Activated CD4-positive, alpha-beta T cell treated with anti-CD3 and anti-CD28 coated beads, Interleukin-2, amount 10 ng/mL, durations not matched to agents 7 days and 5 days (primary cell): Measurements from ENCODE around the gene ARID3A. TPM values are rescaled to one million over a fixed set of nuclear protein-coding genes. Genes with fewer than 3 reads are reported as not detected.

Experiments used
- CTCF ChIA-PET: fragments of 350-600 bp; sonication (Branson Sonifier 250); formaldehyde crosslinking; loops from one replicate; lab custom pipeline; 2021; ENCODE audit warnings: antibody characterized with exemption; lab: Charles Lee
- POLR2A ChIA-PET: fragments of 350-600 bp; sonication (Branson Sonifier 250); formaldehyde crosslinking; loops from one replicate; lab custom pipeline; 2021; ENCODE audit warnings: antibody characterized with exemption; lab: Charles Lee
- DNase-seq: peaks from one replicate; pipeline ENCODE4 v3.0.0-alpha.2; 2020
- H3K27ac Mint-ChIP-seq: one replicate; pipeline ENCODE4 v1.8.0; 2021; ENCODE audit warnings: mild to moderate bottlenecking, moderate library complexity, mixed read lengths
- H3K27me3 Mint-ChIP-seq: one replicate; pipeline ENCODE4 v1.8.0; 2021; ENCODE audit warnings: mixed read lengths
- H3K36me3 Mint-ChIP-seq: one replicate; pipeline ENCODE4 v1.8.0; 2021; ENCODE audit warnings: low read depth, mixed read lengths
- H3K4me1 Mint-ChIP-seq: one replicate; pipeline ENCODE4 v1.8.0; 2021; ENCODE audit warnings: mixed read lengths
- H3K4me3 Mint-ChIP-seq: one replicate; pipeline ENCODE4 v1.8.0; 2021; ENCODE audit warnings: mild to moderate bottlenecking, moderate library complexity, mixed read lengths
- H3K9me3 Mint-ChIP-seq: one replicate; pipeline ENCODE4 v1.8.0; 2021; ENCODE audit warnings: mixed read lengths
- total RNA-seq, 2 experiments: library from RNA; stranded (reverse); gene quantifications; one replicate each; pipeline ENCODE4 v1.2.3, GENCODE V29; 2021

The ARID3A gene
- total RNA-seq, 2 experiments from 2014 or later = 25.8 to 28.4 TPM

- ChIA-PET CTCF (interaction anchor here (1.2 kb wide), 1 partner anchor 136 kb away, joined by 3 read pairs; no protein-coding TSS in a partner anchor), POLR2A (no interaction called here)
- Mint-ChIP-seq H3K27me3 (peaks cover 38% of the 10 kb centered on the region), H3K4me3 (no peak overlapping the region), H3K4me1 (peaks cover 13% of the 10 kb centered on the region), H3K27ac (no peak overlapping the region), H3K36me3 (no peaks in the 10 kb centered on the region), H3K9me3 (no peaks in the 10 kb centered on the region)
- DNase-seq = no peak
Measured at GRCh38 chr19:998064-998463, 72.2 kb downstream of the ARID3A start.

- no peak for DNase-seq
- Mint-ChIP-seq H3K27ac (no peak overlapping the region), H3K4me1 (peaks cover 13% of the 10 kb centered on the region), H3K9me3 (no peaks in the 10 kb centered on the region), H3K27me3 (peaks cover 38% of the 10 kb centered on the region), H3K4me3 (no peak overlapping the region), H3K36me3 (no peaks in the 10 kb centered on the region)
- POLR2A ChIA-PET = interaction anchor here (0.6 kb wide), 1 partner anchor 136 kb away, joined by 3 read pairs; no protein-coding TSS in a partner anchor
- CTCF ChIA-PET = interaction anchor here (0.9 kb wide), 1 partner anchor 136 kb away, joined by 3 read pairs; no protein-coding TSS in a partner anchor
Measured at GRCh38 chr19:999379-999719, 73.5 kb downstream of the ARID3A start.

GRCh38 chr19:1000095-1000494 lies 74.3 kb downstream of the ARID3A start, which contains the start of gene GRIN3B:
GRIN3B (plus strand) TSS chr19:1000419; CDS start chr19:1000438, 19 bp downstream.
- DNase-seq = peak; percentile 68
- Mint-ChIP-seq H3K27ac (no peak within 1 kb of the TSS), H3K27me3 (peaks cover 38% of the 10 kb centered on the region), H3K36me3 (no peaks in the 10 kb centered on the region), H3K9me3 (no peaks in the 10 kb centered on the region), H3K4me3 (no peak within 1 kb of the TSS), H3K4me1 (peaks cover 13% of the 10 kb centered on the region)
- ChIA-PET POLR2A (no interaction called here), CTCF (no interaction called here)

DNA sequence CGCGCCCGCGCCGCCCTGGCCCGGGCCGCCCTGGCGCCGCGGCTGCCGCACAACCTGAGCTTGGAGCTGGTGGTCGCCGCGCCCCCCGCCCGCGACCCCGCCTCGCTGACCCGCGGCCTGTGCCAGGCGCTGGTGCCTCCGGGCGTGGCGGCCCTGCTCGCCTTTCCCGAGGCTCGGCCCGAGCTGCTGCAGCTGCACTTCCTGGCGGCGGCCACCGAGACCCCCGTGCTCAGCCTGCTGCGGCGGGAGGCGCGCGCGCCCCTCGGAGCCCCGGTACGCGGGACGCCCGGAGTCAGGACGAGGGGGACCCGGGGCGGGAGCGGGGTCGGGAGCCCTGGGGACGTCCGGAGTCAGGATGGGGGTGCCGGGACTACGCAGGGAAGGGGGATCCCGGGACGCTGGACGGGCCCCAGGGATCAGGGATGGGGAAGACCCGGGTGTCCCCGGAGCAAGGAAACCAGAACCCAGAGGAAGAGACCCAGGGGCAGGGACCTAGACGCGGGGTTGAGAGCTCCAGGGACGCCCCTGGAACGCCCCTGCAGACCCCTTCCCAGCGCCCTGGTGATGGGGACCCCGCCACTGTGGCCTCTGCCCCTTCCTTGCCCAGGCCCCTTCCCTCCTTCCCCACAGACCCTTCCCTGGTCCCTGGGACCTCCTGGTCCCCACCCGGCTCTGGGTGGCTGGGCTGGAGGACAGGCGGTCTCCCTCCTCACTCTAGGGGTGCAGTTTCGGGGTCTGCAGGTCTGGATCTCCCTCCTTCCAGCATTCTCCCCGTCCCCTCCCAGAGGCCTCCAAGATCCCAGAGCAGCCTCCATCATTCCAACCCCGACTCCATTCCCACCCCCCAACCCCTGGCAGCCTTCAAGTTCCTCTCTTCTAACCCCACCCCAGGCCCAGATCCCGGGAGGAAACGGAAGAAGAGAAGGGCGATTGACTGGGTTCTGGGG lies 75.0 kb downstream of the ARID3A start:
- no peaks in the 10 kb centered on the region for H3K36me3 Mint-ChIP-seq
- ChIA-PET CTCF (interaction anchor here (0.7 to 1.0 kb wide), 2 partner anchors 15 to 18 kb away, joined by 3 read pairs; no protein-coding TSS in a partner anchor), POLR2A (no interaction called here)
- no peak overlapping the region for H3K27ac Mint-ChIP-seq
- peaks cover 38% of the 10 kb centered on the region for H3K27me3 Mint-ChIP-seq
- H3K4me3 Mint-ChIP-seq = no peak overlapping the region
- H3K4me1 Mint-ChIP-seq = peaks cover 13% of the 10 kb centered on the region
- no peaks in the 10 kb centered on the region for H3K9me3 Mint-ChIP-seq
- DNase-seq = no peak

- POLR2A ChIA-PET = no interaction called here
- CTCF ChIA-PET = interaction anchor here (0.7 to 1.0 kb wide), 2 partner anchors 16 to 19 kb away, joined by 3 read pairs; no protein-coding TSS in a partner anchor
- Mint-ChIP-seq H3K27ac (no peak overlapping the region), H3K4me1 (peaks cover 9% of the 10 kb centered on the region), H3K36me3 (no peaks in the 10 kb centered on the region), H3K4me3 (no peak overlapping the region), H3K27me3 (peaks cover 34% of the 10 kb centered on the region), H3K9me3 (no peaks in the 10 kb centered on the region)
- peak; percentile 66 for DNase-seq
Measured at GRCh38 chr19:1001538-1002166, 75.8 kb downstream of the ARID3A start.

DNA sequence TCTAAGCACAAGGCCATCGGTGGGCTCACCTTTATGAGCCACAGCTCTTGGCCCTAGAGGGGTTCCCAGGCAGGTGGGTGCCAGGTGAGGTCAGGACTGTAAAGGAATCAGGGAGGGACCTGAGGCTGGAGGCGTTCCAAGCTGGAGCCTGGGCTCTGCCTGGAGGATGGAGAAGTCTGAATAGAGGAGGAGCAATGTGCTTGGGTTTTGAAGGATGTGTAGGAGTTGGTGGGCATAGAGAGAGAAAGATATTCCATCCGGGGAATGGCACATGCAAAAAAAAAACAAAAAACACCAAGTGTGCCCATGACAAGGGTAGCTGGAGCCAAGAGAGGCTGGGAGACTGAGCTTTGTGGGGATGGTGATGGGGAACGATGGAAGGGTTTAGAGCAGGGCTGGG lies 76.8 kb downstream of the ARID3A start:
- ChIA-PET POLR2A (no interaction called here), CTCF (interaction anchor here (0.6 kb wide), 1 partner anchor 328 kb away, joined by 6 read pairs; no protein-coding TSS in a partner anchor)
- no peak for DNase-seq
- H3K4me3 Mint-ChIP-seq = no peak overlapping the region
- no peaks in the 10 kb centered on the region for H3K36me3 Mint-ChIP-seq
- no peaks in the 10 kb centered on the region for H3K9me3 Mint-ChIP-seq
- H3K27ac Mint-ChIP-seq = peak overlapping the region; percentile 3
- peaks cover 8% of the 10 kb centered on the region for H3K4me1 Mint-ChIP-seq
- peaks cover 29% of the 10 kb centered on the region for H3K27me3 Mint-ChIP-seq

GRCh38 chr19:1003283-1003682 lies 77.4 kb downstream of the ARID3A start:
- POLR2A ChIA-PET = no interaction called here
- CTCF ChIA-PET = no interaction called here
- H3K36me3 Mint-ChIP-seq = peaks cover under 1% of the 10 kb centered on the region
- no peak overlapping the region for H3K4me3 Mint-ChIP-seq
- peaks cover 8% of the 10 kb centered on the region for H3K4me1 Mint-ChIP-seq
- H3K27me3 Mint-ChIP-seq = peaks cover 23% of the 10 kb centered on the region
- no peaks in the 10 kb centered on the region for H3K9me3 Mint-ChIP-seq
- no peak for DNase-seq
- no peak overlapping the region for H3K27ac Mint-ChIP-seq

- peaks cover 5% of the 10 kb centered on the region for H3K4me1 Mint-ChIP-seq
- no peak for DNase-seq
- CTCF ChIA-PET = interaction anchor here (0.6 kb wide), 1 partner anchor 25 kb away, joined by 3 read pairs; no protein-coding TSS in a partner anchor
- H3K27me3 Mint-ChIP-seq = peaks cover 15% of the 10 kb centered on the region
- H3K27ac Mint-ChIP-seq = no peak overlapping the region
- POLR2A ChIA-PET = no interaction called here
- no peak overlapping the region for H3K4me3 Mint-ChIP-seq
- H3K36me3 Mint-ChIP-seq = peaks cover 3% of the 10 kb centered on the region
- no peaks in the 10 kb centered on the region for H3K9me3 Mint-ChIP-seq
Measured at GRCh38 chr19:1004204-1004802, 78.5 kb downstream of the ARID3A start.

DNA sequence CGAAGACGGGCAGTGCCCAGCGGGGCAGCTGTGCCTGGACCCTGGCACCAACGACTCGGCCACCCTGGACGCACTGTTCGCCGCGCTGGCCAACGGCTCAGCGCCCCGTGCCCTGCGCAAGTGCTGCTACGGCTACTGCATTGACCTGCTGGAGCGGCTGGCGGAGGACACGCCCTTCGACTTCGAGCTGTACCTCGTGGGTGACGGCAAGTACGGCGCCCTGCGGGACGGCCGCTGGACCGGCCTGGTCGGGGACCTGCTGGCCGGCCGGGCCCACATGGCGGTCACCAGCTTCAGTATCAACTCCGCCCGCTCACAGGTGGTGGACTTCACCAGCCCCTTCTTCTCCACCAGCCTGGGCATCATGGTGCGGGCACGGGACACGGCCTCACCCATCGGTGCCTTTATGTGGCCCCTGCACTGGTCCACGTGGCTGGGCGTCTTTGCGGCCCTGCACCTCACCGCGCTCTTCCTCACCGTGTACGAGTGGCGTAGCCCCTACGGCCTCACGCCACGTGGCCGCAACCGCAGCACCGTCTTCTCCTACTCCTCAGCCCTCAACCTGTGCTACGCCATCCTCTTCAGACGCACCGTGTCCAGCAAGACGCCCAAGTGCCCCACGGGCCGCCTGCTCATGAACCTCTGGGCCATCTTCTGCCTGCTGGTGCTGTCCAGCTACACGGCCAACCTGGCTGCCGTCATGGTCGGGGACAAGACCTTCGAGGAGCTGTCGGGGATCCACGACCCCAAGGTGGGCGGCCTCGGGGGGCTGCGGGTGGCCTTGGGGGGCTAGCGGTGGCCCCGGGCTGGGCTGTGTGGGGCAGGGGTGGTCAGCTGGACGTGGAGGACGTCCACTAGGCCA lies 79.2 kb downstream of the ARID3A start:
- DNase-seq = no peak
- peaks cover 12% of the 10 kb centered on the region for H3K27me3 Mint-ChIP-seq
- H3K4me3 Mint-ChIP-seq = no peak overlapping the region
- ChIA-PET POLR2A (no interaction called here), CTCF (interaction anchor here (0.6 kb wide), 2 partner anchors 208 to 304 kb away, joined by 3 read pairs; no protein-coding TSS in a partner anchor)
- peak overlapping the region; percentile 26 for H3K27ac Mint-ChIP-seq
- H3K4me1 Mint-ChIP-seq = peaks cover 4% of the 10 kb centered on the region
- peaks cover 4% of the 10 kb centered on the region for H3K36me3 Mint-ChIP-seq
- no peaks in the 10 kb centered on the region for H3K9me3 Mint-ChIP-seq

GRCh38 chr19:1006711-1007398 lies 81.0 kb downstream of the ARID3A start:
- no peak for DNase-seq
- Mint-ChIP-seq H3K9me3 (no peaks in the 10 kb centered on the region), H3K27ac (peak overlapping the region; percentile 25), H3K27me3 (peaks cover 5% of the 10 kb centered on the region), H3K4me1 (no peaks in the 10 kb centered on the region), H3K36me3 (peaks cover 4% of the 10 kb centered on the region), H3K4me3 (no peak overlapping the region)
- CTCF ChIA-PET = interaction anchor here (0.6 kb wide), 1 partner anchor 168 kb away, joined by 3 read pairs; no protein-coding TSS in a partner anchor
- POLR2A ChIA-PET = no interaction called here

GRCh38 chr19:1007399-1008251 lies 81.8 kb downstream of the ARID3A start:
- H3K9me3 Mint-ChIP-seq = no peaks in the 10 kb centered on the region
- ChIA-PET CTCF (no interaction called here), POLR2A (no interaction called here)
- H3K27ac Mint-ChIP-seq = no peak overlapping the region
- peaks cover 2% of the 10 kb centered on the region for H3K27me3 Mint-ChIP-seq
- no peak overlapping the region for H3K4me3 Mint-ChIP-seq
- H3K4me1 Mint-ChIP-seq = no peaks in the 10 kb centered on the region
- DNase-seq = no peak
- H3K36me3 Mint-ChIP-seq = peaks cover 4% of the 10 kb centered on the region
